Measurements from ENCODE around the gene INTS4.

INTS4 gene

DNA sequence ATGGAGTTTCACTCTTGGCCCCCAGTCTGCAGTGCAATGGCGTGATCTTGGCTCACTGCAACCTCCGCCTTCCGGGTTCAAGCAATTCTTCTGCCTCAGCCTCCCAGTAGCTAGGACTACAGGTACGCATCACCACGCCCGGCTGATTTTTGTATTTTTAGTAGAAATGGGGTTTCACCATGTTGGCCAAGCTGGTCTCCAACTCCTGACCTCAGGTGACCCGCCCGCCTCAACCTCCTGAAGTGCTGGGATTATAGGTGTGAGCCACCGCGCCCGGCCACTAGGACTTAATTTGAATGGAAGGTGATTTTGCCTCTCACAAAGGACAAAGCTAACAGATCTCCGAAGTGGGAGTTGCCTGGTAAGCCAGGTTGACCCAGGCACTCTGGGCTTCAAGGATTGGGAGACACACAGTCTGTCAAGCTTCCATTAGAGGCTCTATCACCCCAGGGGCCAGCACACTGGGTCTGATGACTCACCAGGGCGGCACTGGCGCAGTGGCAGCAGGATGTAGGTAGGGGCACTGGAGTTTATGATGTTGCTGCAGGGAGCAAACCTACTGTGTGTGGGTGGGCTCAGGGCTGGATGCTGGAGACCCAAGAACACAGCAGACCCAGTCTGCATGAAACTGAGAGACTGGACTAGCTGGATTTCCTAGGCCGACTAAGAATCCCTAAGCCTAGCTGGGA is 46.4 kb upstream of the INTS4 start (continued):
- TF ChIP-seq TSHZ2 (CRISPR knock-in tag; IDR thresholded peaks at IDR 0.05) (no peak), OSR1 (CRISPR knock-in tag; IDR thresholded peaks at IDR 0.05) (no peak), PPARA (CRISPR knock-in tag; IDR thresholded peaks at IDR 0.05; ENCODE audit: borderline replicate concordance) (no peak), ZNF70 (CRISPR knock-in tag; IDR thresholded peaks at IDR 0.05) (no peak), ZFP30 (CRISPR knock-in tag; IDR thresholded peaks at IDR 0.05) (no peak), GLIS3 (CRISPR knock-in tag; IDR thresholded peaks at IDR 0.05) (no peak)
- TF ChIP-seq, protein P1, sequence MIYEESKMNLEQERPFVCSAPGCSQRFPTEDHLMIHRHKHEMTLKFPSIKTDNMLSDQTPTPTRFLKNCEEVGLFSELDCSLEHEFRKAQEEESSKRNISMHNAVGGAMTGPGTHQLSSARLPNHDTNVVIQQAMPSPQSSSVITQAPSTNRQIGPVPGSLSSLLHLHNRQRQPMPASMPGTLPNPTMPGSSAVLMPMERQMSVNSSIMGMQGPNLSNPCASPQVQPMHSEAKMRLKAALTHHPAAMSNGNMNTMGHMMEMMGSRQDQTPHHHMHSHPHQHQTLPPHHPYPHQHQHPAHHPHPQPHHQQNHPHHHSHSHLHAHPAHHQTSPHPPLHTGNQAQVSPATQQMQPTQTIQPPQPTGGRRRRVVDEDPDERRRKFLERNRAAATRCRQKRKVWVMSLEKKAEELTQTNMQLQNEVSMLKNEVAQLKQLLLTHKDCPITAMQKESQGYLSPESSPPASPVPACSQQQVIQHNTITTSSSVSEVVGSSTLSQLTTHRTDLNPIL (CRISPR knock-in tag; IDR thresholded peaks at IDR 0.05; ENCODE audit: low read depth): no peak

DNA sequence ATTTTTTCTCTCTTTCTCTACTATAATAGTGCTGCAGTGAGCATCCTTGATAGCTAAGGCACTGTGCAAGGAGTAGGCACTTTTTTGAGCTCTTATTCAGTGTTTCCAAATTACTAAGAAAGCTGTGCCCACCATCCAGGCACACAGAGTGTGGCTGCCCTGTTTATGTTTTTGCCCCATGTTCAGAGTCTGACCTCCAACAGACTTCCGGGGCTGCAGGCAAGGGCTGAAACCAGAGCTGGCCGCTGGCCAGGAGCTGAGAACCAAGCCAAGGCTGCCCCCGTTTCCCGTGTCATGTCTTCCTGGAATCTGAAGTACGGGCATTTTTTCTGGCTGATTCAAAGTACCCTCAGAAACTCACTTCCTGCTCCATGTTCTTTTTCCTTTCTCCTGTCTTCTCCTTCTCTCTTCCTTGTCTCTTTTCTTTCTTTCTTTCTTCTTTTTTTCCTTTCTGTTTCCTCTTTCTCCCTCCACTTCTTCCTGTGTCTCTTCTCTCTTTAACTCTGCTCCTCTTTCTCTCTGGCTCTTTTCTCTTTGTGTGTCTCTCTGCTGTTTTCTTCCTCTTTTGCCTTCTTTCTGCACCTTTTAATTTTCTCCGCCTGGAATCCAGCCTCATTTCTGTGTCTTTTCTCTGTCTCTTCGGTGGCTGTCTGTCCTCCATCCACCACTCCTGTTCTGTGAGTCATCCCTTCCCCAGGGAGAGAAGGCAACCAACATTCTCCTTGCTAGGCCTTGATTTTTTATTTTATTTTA is 45.6 kb upstream of the INTS4 start:
- ATAC-seq: peak; percentile 84
- TF ChIP-seq SNAI2 (CRISPR knock-in tag; IDR thresholded peaks at IDR 0.05) (peak; percentile 68), ZFP3 (CRISPR knock-in tag; IDR thresholded peaks at IDR 0.05) (0 out of 2 replicates have a peak, but pooled peaks have one; percentile 39), ISL1 (CRISPR knock-in tag; IDR thresholded peaks at IDR 0.05) (peak; percentile 10; the same call in 1 of the 2 replicates), ESRRG (CRISPR knock-in tag; IDR thresholded peaks at IDR 0.05) (no peak), POU6F1 (CRISPR knock-in tag; IDR thresholded peaks at IDR 0.05; ENCODE audit: borderline replicate concordance, low read depth) (0 out of 2 replicates have a peak, but pooled peaks have one; percentile 37), TSHZ2 (CRISPR knock-in tag; IDR thresholded peaks at IDR 0.05) (peak; percentile 79; the same call in 1 of the 2 replicates)
- TF ChIP-seq, protein P2, sequence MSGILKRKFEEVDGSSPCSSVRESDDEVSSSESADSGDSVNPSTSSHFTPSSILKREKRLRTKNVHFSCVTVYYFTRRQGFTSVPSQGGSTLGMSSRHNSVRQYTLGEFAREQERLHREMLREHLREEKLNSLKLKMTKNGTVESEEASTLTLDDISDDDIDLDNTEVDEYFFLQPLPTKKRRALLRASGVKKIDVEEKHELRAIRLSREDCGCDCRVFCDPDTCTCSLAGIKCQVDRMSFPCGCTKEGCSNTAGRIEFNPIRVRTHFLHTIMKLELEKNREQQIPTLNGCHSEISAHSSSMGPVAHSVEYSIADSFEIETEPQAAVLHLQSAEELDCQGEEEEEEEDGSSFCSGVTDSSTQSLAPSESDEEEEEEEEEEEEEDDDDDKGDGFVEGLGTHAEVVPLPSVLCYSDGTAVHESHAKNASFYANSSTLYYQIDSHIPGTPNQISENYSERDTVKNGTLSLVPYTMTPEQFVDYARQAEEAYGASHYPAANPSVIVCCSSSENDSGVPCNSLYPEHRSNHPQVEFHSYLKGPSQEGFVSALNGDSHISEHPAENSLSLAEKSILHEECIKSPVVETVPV (CRISPR knock-in tag; IDR thresholded peaks at IDR 0.05): no peak

DNA sequence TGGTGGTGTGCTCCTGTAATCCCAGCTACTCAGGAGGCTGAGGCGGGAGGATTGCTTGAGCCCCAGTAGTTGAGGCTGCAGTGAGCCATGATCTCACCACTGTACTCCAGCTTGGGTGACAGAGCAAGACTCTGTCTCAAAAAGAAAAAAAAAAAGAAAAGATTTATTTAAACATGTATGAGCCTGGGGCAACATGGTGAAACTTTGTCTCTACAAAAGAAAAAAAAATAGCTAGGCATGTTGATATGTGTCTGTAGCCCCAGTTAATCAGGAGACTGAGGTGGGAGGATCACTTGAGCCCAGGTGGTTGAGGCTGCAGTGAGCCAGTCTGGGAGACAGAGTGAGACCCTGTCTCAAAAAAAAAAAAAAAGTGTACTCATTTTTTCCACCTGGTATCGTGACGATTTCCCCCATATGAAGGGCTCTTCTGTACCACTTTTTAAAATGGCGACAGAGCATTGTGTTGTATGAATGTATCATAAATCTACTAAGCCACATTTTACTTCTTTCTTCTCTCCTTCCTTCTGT is 45.0 kb upstream of the INTS4 start:
- no peak; the same call in 2 of the 3 replicates for ATAC-seq
- TF ChIP-seq ZFP3 (CRISPR knock-in tag; IDR thresholded peaks at IDR 0.05): no peak
- TF ChIP-seq TOX (CRISPR knock-in tag; IDR thresholded peaks at IDR 0.05; ENCODE audit: borderline replicate concordance): no peak
- no peak for TF ChIP-seq TCF4 (CRISPR knock-in tag; IDR thresholded peaks at IDR 0.05; ENCODE audit: borderline replicate concordance)
